Breast epithelium (tissue), 4 donors: ENCODE results near the gene TAS1R3. TPM values are rescaled to one million over a fixed set of nuclear protein-coding genes. Genes with fewer than 3 reads are reported as not detected.

Experiments used
- DNase-seq, 2 donors: peaks; one replicate each; pipeline ENCODE4 v3.0.0-alpha.2; 2019; ENCODE audit warnings: low spot score in 2 of 2
- H3K27ac ChIP-seq, 2 donors: fragments of 200-600 bp; sonication (generic) in 1 of 2; one replicate each; pipeline ENCODE4 v1.5.1; 2016 to 2019; ENCODE audit warnings: mild to moderate bottlenecking in 1 of 2
- H3K27me3 ChIP-seq, 2 donors: fragments of 200-600 bp; sonication (generic) in 1 of 2; one replicate each; pipeline versions ENCODE4 v1.5.1 to v1.6.0; 2017 to 2019; ENCODE audit warnings: control low read depth in 1 of 2, mild to moderate bottlenecking in 1 of 2
- H3K36me3 ChIP-seq: fragments of 200-600 bp; one replicate; pipeline ENCODE4 v1.5.1; 2019
- H3K4me1 ChIP-seq, 2 donors: fragments of 200-600 bp; sonication (generic); one replicate each; pipeline ENCODE4 v1.5.1; 2016 to 2019; ENCODE audit warnings: control low read depth in 1 of 2
- H3K4me3 ChIP-seq, 3 donors: fragments of 200-600 bp; sonication (generic); 1 replicate in 2 of 3; 2 replicates in 1 of 3; pipeline ENCODE4 v1.5.1; 2016 to 2019; ENCODE audit warnings: mild to moderate bottlenecking in 3 of 3, moderate library complexity in 2 of 3
- H3K9me3 ChIP-seq, 2 donors: fragments of 200-600 bp; sonication (generic) in 1 of 2; one replicate each; pipeline ENCODE4 v1.5.1; 2016 to 2019; ENCODE audit warnings: control low read depth in 1 of 2
- CTCF ChIP-seq, 3 donors: fragments of 450-650 bp; IDR thresholded peaks; one replicate each; pipeline ENCODE4 v1.5.1; 2016 to 2017; ENCODE audit warnings: antibody characterized with exemption in 3 of 3, mild to moderate bottlenecking in 3 of 3, moderate library complexity in 3 of 3
- POLR2A ChIP-seq: fragments of 450-650 bp; IDR thresholded peaks from one replicate; pipeline ENCODE4 v1.6.1; 2016; ENCODE audit warnings: antibody characterized with exemption, mild to moderate bottlenecking, moderate library complexity
- POLR2AphosphoS5 ChIP-seq, 3 donors: sonication (generic); formaldehyde crosslinking; IDR thresholded peaks; one replicate each; pipeline ENCODE4 v1.6.1; 2017; ENCODE audit warnings: antibody characterized with exemption in 3 of 3
- intact Hi-C: fragments of 100-400 bp; cut with DNase I; formaldehyde crosslinking; loops from one replicate; pipeline ENCODE4 v1.15.1; 2023; ENCODE audit warnings: low total_unique reads
- total RNA-seq, 3 donors: library from RNA; depleted of rRNA; stranded (reverse); fragments of >200 nt; gene quantifications; one replicate each; pipeline ENCODE4 v1.1.0, GENCODE V29; 2016

TAS1R3 gene
- total RNA-seq, 3 donors from 2014 or later, result 0.16 to 0.33 TPM; not detected in 1

GRCh38 chr1:1330366-1331067, 563 bp upstream of the TAS1R3 start:
- H3K27ac ChIP-seq, result no peak overlapping the region
- H3K4me3 ChIP-seq, result no peak overlapping the region
- no peaks in the 10 kb centered on the region for H3K27me3 ChIP-seq
- H3K9me3 ChIP-seq, result no peaks in the 10 kb centered on the region
- peaks cover 19 to 24% of the 10 kb centered on the region in 2 donors for H3K4me1 ChIP-seq
- no peak for DNase-seq
- intact Hi-C loops, result no loop called here
- no peak for TF ChIP-seq CTCF (IDR thresholded peaks at IDR 0.05)
- TF ChIP-seq POLR2AphosphoS5 (IDR thresholded peaks at IDR 0.05), result no peak
- TF ChIP-seq POLR2A, result no peak
- no peaks in the 10 kb centered on the region for H3K36me3 ChIP-seq

- no peaks in the 10 kb centered on the region for H3K9me3 ChIP-seq
- H3K4me1 ChIP-seq, result peaks cover 13 to 19% of the 10 kb centered on the region in 2 donors
- no peaks in the 10 kb centered on the region for H3K27me3 ChIP-seq
- H3K4me3 ChIP-seq, result peak overlapping the region in 2 of 3 donors; percentile 15 to 47
- H3K27ac ChIP-seq, result no peak overlapping the region
- H3K36me3 ChIP-seq, result no peaks in the 10 kb centered on the region
- TF ChIP-seq POLR2A (no peak), POLR2AphosphoS5 (IDR thresholded peaks at IDR 0.05) (no peak), CTCF (IDR thresholded peaks at IDR 0.05) (no peak)
- intact Hi-C loops, result no loop called here
- no peak for DNase-seq
Measured at GRCh38 chr1:1332031-1332755, 1.1 kb downstream of the TAS1R3 start.

GRCh38 chr1:1332774-1333480, 1.8 kb downstream of the TAS1R3 start:
- peak; percentile 75 to 85 for DNase-seq
- Histone ChIP-seq H3K27ac (no peak overlapping the region), H3K27me3 (no peaks in the 10 kb centered on the region), H3K4me3 (peak overlapping the region in 2 of 3 donors; percentile 15 to 47), H3K4me1 (peaks cover 13 to 19% of the 10 kb centered on the region in 2 donors), H3K9me3 (no peaks in the 10 kb centered on the region), H3K36me3 (no peaks in the 10 kb centered on the region)
- intact Hi-C loops, result no loop called here
- TF ChIP-seq POLR2AphosphoS5 (IDR thresholded peaks at IDR 0.05) (no peak), CTCF (IDR thresholded peaks at IDR 0.05) (no peak), POLR2A (no peak)

GRCh38 chr1:1333551-1334241, 2.6 kb downstream of the TAS1R3 start:
- Histone ChIP-seq H3K4me1 (peaks cover 13 to 19% of the 10 kb centered on the region in 2 donors), H3K36me3 (no peaks in the 10 kb centered on the region), H3K4me3 (peak overlapping the region in 1 of 3 donors; percentile 47), H3K9me3 (no peaks in the 10 kb centered on the region), H3K27me3 (no peaks in the 10 kb centered on the region), H3K27ac (no peak overlapping the region)
- no peak for DNase-seq
- intact Hi-C loops, result no loop called here
- TF ChIP-seq POLR2A, result no peak
- TF ChIP-seq CTCF (IDR thresholded peaks at IDR 0.05), result no peak
- TF ChIP-seq POLR2AphosphoS5 (IDR thresholded peaks at IDR 0.05), result no peak
